GM18867 (cell line): ENCODE data around the gene AQP1.

Source experiments
- ATAC-seq: cut with Tn5 transposase; IDR thresholded peaks from one replicate; pipeline ENCODE4 v1.9.1; 2021; ENCODE audit warnings: mild to moderate bottlenecking, moderate library complexity; ENCODE audit not compliant: unreplicated experiment

The AQP1 gene

GRCh38 chr7:30881448-30881847, 30.2 kb upstream of the AQP1 start:
- no peak for ATAC-seq

GRCh38 chr7:30884881-30885280, 26.8 kb upstream of the AQP1 start:
- ATAC-seq: no peak

- no peak for ATAC-seq
Measured at GRCh38 chr7:30886608-30887011, 25.0 kb upstream of the AQP1 start.

- ATAC-seq: no peak
Measured at GRCh38 chr7:30887464-30887872, 24.2 kb upstream of the AQP1 start.

GRCh38 chr7:30888747-30889146, 22.9 kb upstream of the AQP1 start:
- no peak for ATAC-seq

- ATAC-seq: no peak
Measured at GRCh38 chr7:30890226-30890625, 21.4 kb upstream of the AQP1 start.

GRCh38 chr7:30893357-30893756, 18.3 kb upstream of the AQP1 start:
- no peak for ATAC-seq

GRCh38 chr7:30894009-30894408, 17.6 kb upstream of the AQP1 start:
- ATAC-seq: no peak

- ATAC-seq: no peak
Measured at GRCh38 chr7:30894866-30895605, 16.6 kb upstream of the AQP1 start.

- no peak for ATAC-seq
Measured at GRCh38 chr7:30896036-30896435, 15.6 kb upstream of the AQP1 start.

GRCh38 chr7:30896783-30897637, 14.6 kb upstream of the AQP1 start:
- ATAC-seq: no peak

- no peak for ATAC-seq
Measured at GRCh38 chr7:30897770-30898169, 13.9 kb upstream of the AQP1 start.

GRCh38 chr7:30898411-30898810, 13.2 kb upstream of the AQP1 start:
- ATAC-seq: no peak

GRCh38 chr7:30899066-30899465, 12.6 kb upstream of the AQP1 start:
- ATAC-seq: no peak

- ATAC-seq: no peak
Measured at GRCh38 chr7:30899630-30900029, 12.0 kb upstream of the AQP1 start.

- ATAC-seq: no peak
Measured at GRCh38 chr7:30900053-30900452, 11.6 kb upstream of the AQP1 start.

- no peak for ATAC-seq
Measured at GRCh38 chr7:30900803-30901362, 10.8 kb upstream of the AQP1 start.

- no peak for ATAC-seq
Measured at GRCh38 chr7:30901856-30902255, 9.8 kb upstream of the AQP1 start.

- no peak for ATAC-seq
Measured at GRCh38 chr7:30902466-30902865, 9.2 kb upstream of the AQP1 start.

GRCh38 chr7:30903146-30903545, 8.5 kb upstream of the AQP1 start:
- no peak for ATAC-seq

- ATAC-seq: no peak
Measured at GRCh38 chr7:30904561-30904960, 7.1 kb upstream of the AQP1 start.
